Smooth muscle cell (in vitro differentiated cells): ENCODE data around the gene IRF3. TPM values are rescaled to one million over a fixed set of nuclear protein-coding genes. Genes with fewer than 3 reads are reported as not detected.

Experiments used
- DNase-seq: peaks from one replicate; lab custom pipeline; 2025; ENCODE audit not compliant: unreplicated experiment; lab: John Stamatoyannopoulos, UW
- H2AFZ ChIP-seq: fragments of 200-600 bp; sonication (generic); 2 replicates; pipeline ENCODE4 v1.6.0; 2016; ENCODE audit warnings: antibody characterized with exemption, low read depth, mild to moderate bottlenecking
- H3F3A ChIP-seq: fragments of 200-600 bp; sonication (generic); 2 replicates; pipeline ENCODE4 v1.6.0; 2017; ENCODE audit warnings: antibody characterized with exemption, low read depth
- H3K27ac ChIP-seq: fragments of 200-600 bp; sonication (generic); 2 replicates; pipeline ENCODE4 v1.5.1; 2016; ENCODE audit warnings: low read depth, mild to moderate bottlenecking
- H3K27me3 ChIP-seq: fragments of 200-600 bp; sonication (generic); 2 replicates; pipeline ENCODE4 v1.6.1; 2016; ENCODE audit warnings: low read depth, mild to moderate bottlenecking
- H3K36me3 ChIP-seq: fragments of 200-600 bp; sonication (generic); 2 replicates; pipeline ENCODE4 v1.5.1; 2016; ENCODE audit warnings: low read depth
- H3K4me1 ChIP-seq: fragments of 200-600 bp; sonication (generic); 2 replicates; pipeline ENCODE4 v1.5.1; 2016; ENCODE audit warnings: low read depth
- H3K4me2 ChIP-seq: fragments of 200-600 bp; sonication (generic); 2 replicates; pipeline ENCODE4 v1.6.0; 2016; ENCODE audit warnings: mild to moderate bottlenecking
- H3K4me3 ChIP-seq: fragments of 200-600 bp; sonication (generic); 2 replicates; pipeline ENCODE4 v1.5.1; 2016; ENCODE audit warnings: mild to moderate bottlenecking
- H3K79me2 ChIP-seq: fragments of 200-600 bp; sonication (generic); 2 replicates; pipeline ENCODE4 v1.6.0; 2016; ENCODE audit warnings: low read depth, mild to moderate bottlenecking
- H3K9ac ChIP-seq: fragments of 200-600 bp; sonication (generic); 2 replicates; pipeline ENCODE4 v1.6.0; 2016; ENCODE audit warnings: low read depth
- H3K9me3 ChIP-seq: fragments of 200-600 bp; sonication (generic); replicated peaks from 2 replicates; pipeline ENCODE4 v1.5.1; 2016; ENCODE audit warnings: low read depth
- H4K20me1 ChIP-seq: fragments of 200-600 bp; sonication (generic); 2 replicates; pipeline ENCODE4 v1.6.0; 2016; ENCODE audit warnings: low read depth
- CTCF ChIP-seq: fragments of 200-600 bp; sonication (generic); IDR thresholded peaks from 2 replicates; pipeline ENCODE4 v1.5.1; 2017; ENCODE audit warnings: borderline replicate concordance, mild to moderate bottlenecking, antibody characterized with exemption; ENCODE audit not compliant: insufficient read depth, poor library complexity, severe bottlenecking
- WGBS: methylation state at CpG from one replicate; pipeline ENCODE4 v1.1.7; 2016; ENCODE audit warnings: low lambda C conversion rate; 5-methylcytosine and 5-hydroxymethylcytosine counted together
- polyA plus RNA-seq: library from polyadenylated mRNA; unstranded; fragments of >200 nt; fragmentation: Nextera tagmentation; extraction: Ambion mirVana; gene quantifications from 2 replicates; pipeline ENCODE4 v1.2.1, GENCODE V29; 2016
- total RNA-seq: library from RNA; depleted of rRNA; stranded (reverse); fragments of >200 nt; gene quantifications from 2 replicates; pipeline ENCODE4 v1.2.3, GENCODE V29; 2014

The IRF3 gene
- total and polyA plus RNA-seq, 2 experiments from 2014 or later = 35.1 to 45.9 TPM

- TF ChIP-seq CTCF = peak; percentile 67
- peak overlapping the region; percentile 91 for H3K4me2 ChIP-seq
- peaks cover 16% of the 10 kb centered on the region for H3K4me1 ChIP-seq
- no peak overlapping the region for H2AFZ ChIP-seq
- peaks cover 32% of the 10 kb centered on the region for H3F3A ChIP-seq
- H3K9ac ChIP-seq = peak overlapping the region; percentile 83
- H3K27me3 ChIP-seq = no peaks in the 10 kb centered on the region
- H3K36me3 ChIP-seq = no peaks in the 10 kb centered on the region
- H3K9me3 ChIP-seq = no peaks in the 10 kb centered on the region
- peak overlapping the region; percentile 78 for H3K27ac ChIP-seq
- WGBS = 4% methylated on average over 19 of the region's 21 CpGs
- H3K4me3 ChIP-seq = peak overlapping the region; percentile 68
- peaks cover 47% of the 10 kb centered on the region for H4K20me1 ChIP-seq
- H3K79me2 ChIP-seq = peaks cover 52% of the 10 kb centered on the region
- peak; percentile 51 for DNase-seq
Measured at GRCh38 chr19:49677901-49678674, 12.4 kb upstream of the IRF3 start.

DNA sequence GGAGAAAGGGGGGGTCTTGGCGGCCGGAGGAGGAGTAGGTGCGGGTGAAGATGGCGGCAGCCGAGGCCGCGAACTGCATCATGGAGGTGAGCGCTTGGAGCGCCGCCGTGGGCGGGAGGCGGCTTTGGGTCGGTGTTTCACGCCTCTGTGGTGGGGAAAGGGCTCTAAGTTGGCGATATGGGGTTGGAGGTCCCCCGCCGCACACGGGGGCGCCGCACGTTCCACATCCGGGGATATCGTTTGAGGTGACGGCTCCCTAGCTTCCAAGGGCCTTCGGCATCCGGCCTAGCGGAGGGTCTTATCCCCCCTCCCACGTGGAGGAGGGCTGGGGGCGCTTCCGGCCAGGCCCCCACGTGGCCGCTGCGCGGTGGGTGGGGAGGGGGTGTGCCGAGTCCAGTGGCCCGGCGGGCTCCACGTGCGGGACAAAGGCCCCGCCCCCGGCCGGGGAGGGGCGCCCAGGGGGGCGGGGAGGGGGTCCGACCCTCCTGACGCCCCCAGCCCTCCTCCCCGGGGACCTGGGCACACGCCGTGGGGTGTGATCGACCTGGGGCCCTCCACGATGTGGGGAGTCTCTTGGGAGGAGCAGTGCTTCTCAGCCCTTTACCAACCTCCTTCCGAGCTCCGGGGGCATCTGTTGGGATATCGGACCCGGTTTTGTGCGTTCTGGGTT is 11.7 kb upstream of the IRF3 start, which contains the start of gene PRMT1:
Gene PRMT1, plus strand, starts transcription at position 41 of the 670 bp plus-strand sequence. Its CDS starts 10 bp downstream, at position 51.
- Histone ChIP-seq H3K4me3 (peak within 1 kb of the TSS; percentile 68), H3K79me2 (peaks cover 49% of the 10 kb centered on the region), H4K20me1 (peaks cover 47% of the 10 kb centered on the region), H3K4me2 (peak within 1 kb of the TSS; percentile 91), H3K9me3 (no peaks in the 10 kb centered on the region), H2AFZ (peak within 1 kb of the TSS; percentile 63), H3K9ac (peak within 1 kb of the TSS; percentile 98), H3K27me3 (no peaks in the 10 kb centered on the region), H3F3A (peaks cover 32% of the 10 kb centered on the region), H3K27ac (peak within 1 kb of the TSS; percentile 98), H3K36me3 (no peaks in the 10 kb centered on the region), H3K4me1 (peaks cover 16% of the 10 kb centered on the region)
- TF ChIP-seq CTCF = no peak
- 0% methylated on average over 21 of the region's 57 CpGs for WGBS
- no peak for DNase-seq

GRCh38 chr19:49676784-49677230 is 11.2 kb upstream of the IRF3 start:
- Histone ChIP-seq H3K9ac (peak overlapping the region; percentile 98), H3F3A (peaks cover 32% of the 10 kb centered on the region), H3K9me3 (no peaks in the 10 kb centered on the region), H2AFZ (no peak overlapping the region), H3K27me3 (no peaks in the 10 kb centered on the region), H3K4me1 (peaks cover 16% of the 10 kb centered on the region), H3K4me3 (peak overlapping the region; percentile 68), H3K79me2 (peaks cover 47% of the 10 kb centered on the region), H3K36me3 (no peaks in the 10 kb centered on the region), H4K20me1 (peaks cover 43% of the 10 kb centered on the region), H3K27ac (peak overlapping the region; percentile 98), H3K4me2 (peak overlapping the region; percentile 91)
- TF ChIP-seq CTCF = no peak
- peak; percentile 96 for DNase-seq
- WGBS = under 1% methylated on average over 34 of the region's 34 CpGs
